RCC 7860 (cell line): Measurements from ENCODE around the gene CLASP1.
A peak's percentile ranks its signal among the peaks of the same experiment; 100 is the strongest.
"Not testable (repeated sequence)": the region's sequence is repeated elsewhere in the genome, so short reads cannot be mapped to it uniquely, and the experiment has no call there.

Experiments
- DNase-seq: peaks from one replicate; pipeline ENCODE4 v3.0.0-alpha.2; 2015; ENCODE audit warnings: low spot score
- FAIRE-seq: peaks from 2 replicates; lab custom pipeline; 2012; peaks lifted over from hg19 to GRCh38; lab: Jason Lieb, UNC

CLASP1 gene

DNA sequence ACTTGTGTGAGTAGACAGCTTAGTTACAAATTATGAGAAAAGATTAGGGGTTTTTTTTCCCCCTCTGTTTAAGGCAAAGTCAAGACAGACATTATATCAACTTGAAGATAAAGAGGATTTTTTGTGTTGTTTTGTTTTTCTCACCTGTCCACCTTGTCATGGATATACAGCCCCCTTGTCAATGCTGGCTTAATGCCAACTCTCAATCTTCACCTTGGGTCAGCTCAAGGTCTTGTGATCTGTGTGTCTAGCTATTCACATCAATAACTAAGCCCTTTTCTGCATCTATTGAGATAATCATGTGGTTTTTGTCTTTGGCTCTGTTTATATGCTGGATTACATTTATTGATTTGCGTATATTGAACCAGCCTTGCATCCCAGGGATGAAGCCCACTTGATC, 211.0 kb downstream of the CLASP1 start:
- DNase-seq, FAIRE-seq: not testable (repeated sequence)

DNA sequence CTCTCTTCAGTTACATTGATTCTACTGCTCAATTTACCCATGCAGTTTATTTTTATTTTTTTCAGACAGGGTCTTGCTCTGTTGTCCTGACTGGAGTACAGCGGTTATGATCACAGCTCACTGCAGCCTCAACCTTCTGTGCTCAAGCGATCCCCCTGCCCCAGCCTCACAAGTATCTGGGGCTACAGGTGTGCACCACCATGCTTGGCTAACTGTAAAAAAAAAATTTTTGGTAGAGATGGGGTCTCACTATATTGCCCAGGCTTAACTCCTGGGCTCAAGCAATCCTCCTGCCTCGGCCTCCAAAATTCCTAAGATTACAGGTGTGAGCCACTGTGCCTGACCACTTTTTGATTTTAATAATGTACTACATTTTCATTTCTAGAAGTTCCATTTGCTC, 212.3 kb downstream of the CLASP1 start:
- FAIRE-seq (no peak), DNase-seq (no peak)

- FAIRE-seq (no peak), DNase-seq (no peak)
Measured at GRCh38 chr2:121435790-121436189, 213.5 kb downstream of the CLASP1 start.

GRCh38 chr2:121431214-121431613, 218.0 kb downstream of the CLASP1 start:
- DNase-seq: no peak
- no peak for FAIRE-seq

DNA sequence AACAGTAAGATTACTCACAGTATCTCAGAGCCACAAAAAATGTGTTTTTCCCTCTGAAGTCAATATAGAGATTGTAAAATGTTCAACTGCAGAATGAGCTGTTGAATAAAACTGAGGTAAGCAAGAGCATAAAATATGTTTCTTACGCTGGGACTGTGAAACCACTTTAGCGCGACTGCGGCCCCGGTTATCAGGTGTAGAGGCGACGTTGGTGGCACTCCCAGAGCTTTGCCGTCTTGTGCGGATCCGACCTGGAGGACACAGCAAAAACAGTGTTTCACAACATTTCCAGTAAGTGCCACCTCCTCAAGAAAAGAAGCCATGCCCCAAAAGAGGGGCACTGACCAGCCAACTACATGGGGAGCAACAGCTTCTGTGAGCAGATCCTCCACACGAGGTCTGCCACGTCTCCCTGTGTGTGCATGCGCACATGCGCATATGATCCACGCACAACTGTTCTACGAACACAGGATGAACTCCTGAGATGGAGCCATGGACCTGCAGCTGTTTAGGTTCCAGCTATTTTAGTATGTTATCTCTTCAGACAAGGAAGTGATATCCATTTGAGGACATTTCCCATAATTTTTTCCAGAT, 219.2 kb downstream of the CLASP1 start:
- FAIRE-seq (no peak), DNase-seq (no peak)

- DNase-seq: no peak
- no peak for FAIRE-seq
Measured at GRCh38 chr2:121429119-121429903, 220.0 kb downstream of the CLASP1 start.

DNA sequence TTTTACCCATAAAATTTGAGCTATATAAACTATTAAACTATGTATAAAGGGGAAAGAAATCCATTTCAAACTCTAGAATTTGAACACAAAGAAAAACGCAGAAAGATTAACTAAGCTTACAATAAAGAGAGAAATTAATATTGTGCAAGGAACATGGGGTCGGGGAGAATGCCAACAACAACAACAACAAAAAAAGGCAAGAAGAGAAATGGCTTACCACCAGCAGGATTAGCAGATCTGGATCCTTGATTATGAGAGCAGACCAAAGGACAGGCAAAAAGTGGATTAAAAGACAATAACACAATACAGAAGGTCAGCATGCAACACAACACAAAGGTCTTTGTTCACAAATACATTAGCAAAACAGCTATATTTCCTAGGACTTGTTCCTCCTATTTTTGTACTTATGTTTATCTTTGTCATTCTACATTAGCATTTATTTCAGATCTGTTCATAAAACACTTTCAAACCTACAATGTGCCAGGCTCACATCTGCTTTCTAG, 222.0 kb downstream of the CLASP1 start:
- FAIRE-seq: no peak
- DNase-seq: no peak

DNA sequence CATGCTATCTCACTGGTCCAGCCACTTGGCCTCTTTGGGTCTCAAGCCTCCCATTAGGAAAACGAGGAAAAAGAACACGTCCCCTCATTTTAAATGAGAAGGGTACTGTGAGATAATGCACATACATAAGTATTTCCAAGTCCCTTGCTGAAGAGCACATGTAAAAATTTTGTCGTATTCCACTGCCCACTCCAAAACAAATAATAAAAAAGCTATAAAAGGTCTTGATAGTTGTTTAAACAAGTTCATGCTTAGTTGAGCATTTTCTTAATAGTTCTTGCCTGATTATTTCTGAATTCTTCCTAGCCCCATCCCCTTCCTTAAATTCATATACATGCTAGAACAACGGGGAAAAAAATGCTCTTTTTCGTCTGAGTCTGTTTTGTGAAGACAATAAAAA, 228.8 kb downstream of the CLASP1 start:
- DNase-seq: no peak
- FAIRE-seq: no peak

DNA sequence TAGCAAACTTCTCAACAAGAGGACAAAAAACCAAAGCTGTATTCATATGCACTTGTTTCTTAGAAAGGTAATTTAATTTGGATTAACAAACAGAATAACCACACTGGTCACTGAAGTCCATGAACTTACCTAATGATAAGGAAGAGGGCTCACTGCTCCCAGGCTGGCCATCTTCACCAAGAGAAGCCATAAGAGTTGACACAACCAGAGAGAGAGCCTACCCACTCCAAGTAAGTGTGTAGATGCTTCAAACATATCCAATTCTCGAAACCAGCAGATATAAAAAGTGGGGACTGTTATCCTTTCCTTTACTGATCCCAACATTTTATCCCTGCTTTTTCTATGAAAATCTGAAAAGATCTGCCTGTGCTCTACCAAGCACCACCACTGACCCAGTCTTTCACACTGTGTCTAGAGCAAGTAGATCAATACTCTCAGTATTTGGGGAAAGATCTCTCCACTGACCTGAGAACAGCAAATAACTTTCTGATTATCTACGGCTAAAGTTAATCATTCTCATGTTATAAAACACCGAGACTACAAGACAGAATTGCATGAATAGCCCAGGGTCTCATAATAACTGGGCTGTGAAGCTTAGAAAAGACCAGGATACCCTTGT, 230.1 kb downstream of the CLASP1 start:
- no peak for DNase-seq
- FAIRE-seq: no peak

- FAIRE-seq (no peak), DNase-seq (no peak)
Measured at GRCh38 chr2:121418494-121419058, 230.7 kb downstream of the CLASP1 start.

- FAIRE-seq (no peak), DNase-seq (no peak)
Measured at GRCh38 chr2:121417826-121418225, 231.4 kb downstream of the CLASP1 start.

GRCh38 chr2:121415727-121416126, 233.5 kb downstream of the CLASP1 start:
- FAIRE-seq: no peak

GRCh38 chr2:121412349-121412748, 236.9 kb downstream of the CLASP1 start:
- DNase-seq (no peak), FAIRE-seq (no peak)

More at GRCh38 chr2:121415727-121416126, 233.5 kb downstream of the CLASP1 start:
- DNase-seq: no peak

DNA sequence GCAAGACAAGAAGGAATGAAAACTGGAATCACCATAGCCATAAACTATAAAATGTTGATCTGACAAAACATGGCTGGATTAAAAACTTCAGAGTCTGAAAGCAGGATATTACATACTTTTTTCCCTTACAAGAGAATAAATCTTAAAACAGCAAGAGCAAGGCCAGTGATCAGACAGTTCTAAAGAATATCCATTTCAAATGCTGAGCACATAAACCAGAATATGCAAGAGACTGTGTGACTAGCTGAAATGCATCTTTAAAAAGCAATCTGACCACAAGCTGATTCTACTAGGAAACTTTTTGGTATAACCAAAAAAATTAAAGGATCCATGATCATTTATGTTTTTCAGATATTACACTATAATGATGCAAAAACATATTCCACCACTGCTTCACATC, 239.3 kb downstream of the CLASP1 start:
- FAIRE-seq (no peak), DNase-seq (no peak)

GRCh38 chr2:121409388-121409787, 239.9 kb downstream of the CLASP1 start:
- DNase-seq: no peak
- no peak for FAIRE-seq

DNA sequence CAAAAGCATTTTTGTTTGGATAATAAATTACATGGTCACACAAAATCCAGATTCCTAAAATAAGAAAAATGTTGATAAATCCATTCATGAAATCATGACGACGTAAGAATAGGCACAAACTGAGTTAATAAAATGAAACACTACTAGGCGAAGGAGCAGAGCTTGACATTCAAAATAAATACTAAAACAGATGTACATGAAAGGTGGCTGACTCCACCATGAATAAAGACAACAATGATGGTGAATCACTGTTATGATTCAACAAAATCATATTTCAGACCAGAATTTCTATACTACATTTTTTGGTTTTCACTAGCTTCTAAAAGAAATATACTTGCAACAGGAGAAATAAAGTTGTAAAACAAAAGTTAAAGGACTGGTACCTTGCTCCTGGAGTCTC, 240.6 kb downstream of the CLASP1 start:
- DNase-seq (no peak), FAIRE-seq (no peak)

GRCh38 chr2:121405233-121405632, 244.0 kb downstream of the CLASP1 start:
- DNase-seq (no peak), FAIRE-seq (no peak)

DNA sequence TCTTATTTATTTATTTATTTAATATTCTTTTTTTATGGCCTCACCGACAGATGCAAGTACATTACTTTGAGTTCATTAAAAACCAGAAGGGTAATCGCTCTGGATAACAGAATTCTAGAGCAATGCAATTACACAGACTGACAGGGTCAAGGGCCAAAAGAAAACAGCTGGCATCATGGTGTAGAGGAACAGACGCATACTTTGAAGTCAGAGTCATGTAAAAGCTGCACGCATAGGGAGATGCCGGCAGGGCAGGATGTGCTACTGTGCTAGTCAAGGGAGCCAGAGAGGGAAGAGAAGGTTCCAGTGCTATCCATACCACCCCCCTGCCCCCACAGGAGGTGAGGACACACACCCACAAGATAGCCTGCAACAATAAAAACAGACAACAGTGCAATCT, 249.1 kb downstream of the CLASP1 start:
- FAIRE-seq (no peak), DNase-seq (no peak)

DNA sequence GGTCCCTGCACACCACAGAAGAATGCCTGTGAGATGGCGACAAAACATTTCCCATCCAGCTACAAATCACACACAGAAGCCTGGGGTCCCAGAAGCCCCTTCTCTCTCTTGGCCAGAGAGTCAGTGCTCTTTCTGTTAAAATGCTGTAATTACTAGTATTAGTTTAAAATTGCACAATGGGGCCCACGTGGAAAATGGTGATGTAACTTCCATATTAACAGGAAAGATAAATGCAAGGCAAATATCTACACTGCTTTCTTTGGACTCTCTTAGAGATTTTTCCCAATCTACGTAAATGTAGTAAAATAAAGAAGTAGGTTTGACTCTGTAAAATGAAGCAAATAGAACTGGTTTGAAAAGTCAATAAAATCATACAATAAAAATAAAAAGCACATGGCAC, 250.4 kb downstream of the CLASP1 start:
- DNase-seq (no peak), FAIRE-seq (no peak)

- DNase-seq (no peak), FAIRE-seq (no peak)
Measured at GRCh38 chr2:121390082-121390692, 259.1 kb downstream of the CLASP1 start.

DNA sequence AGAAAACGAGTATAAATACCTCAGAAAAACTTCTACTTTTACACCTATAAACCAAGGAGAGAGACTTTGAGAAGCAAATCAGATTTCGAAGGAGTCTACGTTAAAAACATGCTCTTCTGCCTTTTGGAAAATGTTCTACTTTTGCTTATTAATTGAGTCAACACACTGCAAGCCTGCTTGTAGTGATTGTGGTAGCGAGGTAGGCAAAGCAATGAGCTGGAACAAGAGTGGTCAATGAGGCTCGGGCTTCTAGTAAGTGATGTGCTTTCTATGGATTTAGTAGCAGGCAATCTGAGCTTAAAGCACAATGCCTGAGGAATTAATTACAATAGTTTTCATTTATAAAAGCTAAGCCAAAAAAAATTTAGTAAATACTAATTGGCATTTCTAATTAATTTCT, 260.9 kb downstream of the CLASP1 start:
- DNase-seq (peak; percentile 62), FAIRE-seq (peak; percentile 96)
